Ovary (tissue), 9 donors: Measurements from ENCODE around the gene PARK7. TPM values are rescaled to one million over a fixed set of nuclear protein-coding genes. Genes with fewer than 3 reads are reported as not detected.

Source experiments
- DNase-seq, 5 donors: peaks; one replicate each; pipeline ENCODE4 v3.0.0-alpha.2; 2019 to 2020
- H3K27ac ChIP-seq, 2 donors: fragments of 200-600 bp; one replicate each; pipeline versions ENCODE4 v1.5.1 to v1.8.0; 2019 to 2022
- H3K27me3 ChIP-seq: fragments of 200-600 bp; one replicate; pipeline ENCODE4 v1.8.0; 2022
- H3K36me3 ChIP-seq: fragments of 200-600 bp; sonication (generic); one replicate; pipeline ENCODE4 v1.5.1; 2019
- H3K4me1 ChIP-seq: one replicate; pipeline ENCODE4 v1.8.1; 2013; ENCODE audit warnings: mild to moderate bottlenecking, moderate library complexity; ENCODE audit not compliant: insufficient read depth
- H3K4me3 ChIP-seq: fragments of 200-600 bp; sonication (generic); one replicate; pipeline ENCODE4 v1.5.1; 2017
- H3K9me3 ChIP-seq, 2 donors: fragments of 200-600 bp in 1 of 2; sonication (generic) in 1 of 2; one replicate each; pipeline versions ENCODE4 v1.5.1 to v1.8.1; 2013 to 2019; ENCODE audit warnings: mild to moderate bottlenecking in 1 of 2, moderate library complexity in 1 of 2
- EP300 ChIP-seq: sonication (generic); formaldehyde crosslinking; IDR thresholded peaks from one replicate; pipeline ENCODE4 v1.6.1; 2017; ENCODE audit warnings: antibody characterized with exemption
- POLR2A ChIP-seq: fragments of 450-650 bp; IDR thresholded peaks from one replicate; pipeline ENCODE4 v1.6.1; 2017; ENCODE audit warnings: antibody characterized with exemption, mild to moderate bottlenecking, moderate library complexity
- WGBS, 3 donors: extraction: QIAGEN DNeasy Blood & Tissue Kit in 1 of 3; methylation state at CpG; one replicate each; pipeline versions ENCODE4 v1.1.5 to v1.1.7; 2013 to 2017; 5-methylcytosine and 5-hydroxymethylcytosine counted together
- intact Hi-C, 4 donors: fragments of 100-400 bp; cut with DNase I; formaldehyde crosslinking; loops; one replicate each; pipeline versions ENCODE4 v1.11.0 to v1.15.1; 2022 to 2023
- polyA plus RNA-seq, 2 donors: library from polyadenylated mRNA; stranded (reverse); fragments of 200-250 nt in 1 of 2; fragments of 350-450 nt in 1 of 2; fragmentation: Illumina TruSeq in 1 of 2; extraction: RNeasy Lipid Tissue Mini Kit (QIAGEN cat#74804) in 1 of 2; gene quantifications; one replicate each; pipeline ENCODE4 v1.2.3, GENCODE V29; 2013 to 2014
- total RNA-seq, 7 donors: library from RNA; depleted of rRNA in 2 of 7; stranded (reverse); fragments of >200 nt in 2 of 7; fragmentation: NEBNext Ultra II Directional in 3 of 7; extraction: Animal tissue kit (Norgen Biotek cat#: 25700) in 3 of 7; gene quantifications; one replicate each; pipeline versions ENCODE4 v1.1.0 to v1.2.4, GENCODE V29; 2016 to 2023
- TF ChIP-seq, protein P1 (sequence below), 3 donors: fragments of 450-650 bp in 2 of 3; fragments of 200-600 bp in 1 of 3; IDR thresholded peaks; one replicate each; pipeline versions ENCODE4 v1.5.1 to v1.8.0; 2016 to 2022; ENCODE audit warnings: antibody characterized with exemption in 3 of 3, mild to moderate bottlenecking in 1 of 3
- donor health status: DM: no; HTN: no; CAD: no; lungs with moderate emphysema.
- donor health status: DM: no; HTN: no; CAD: no.
- donor health status: Bipolar disorder and iron deficiency.
- donor health status: DM: yes; HTN: yes; CAD: no.
- donor health status: DM: no; HTN: no; CAD: no.
- donor health status: DM: yes; HTN: yes; CAD: no.

Gene PARK7
- total and polyA plus RNA-seq, 9 donors, result 159 to 438 (median 248) TPM

- Histone ChIP-seq H3K4me3 (peak overlapping the region; percentile 7), H3K27me3 (no peaks in the 10 kb centered on the region), H3K4me1 (peaks cover 22% of the 10 kb centered on the region), H3K36me3 (no peaks in the 10 kb centered on the region), H3K9me3 (no peaks in the 10 kb centered on the region), H3K27ac (peak overlapping the region; percentile 23 to 76)
- DNase-seq, result peak; percentile 83 to 96 (median 91)
- intact Hi-C loops, result loop anchor here in 1 of 4 donors (10.0 kb wide), 1 partner anchor 1000 kb away; no protein-coding TSS in a partner anchor
- 3 to 4% (median 3%) methylated on average over 15 to 17 of the region's 17 CpGs for WGBS, 3 donors
- peak; percentile 79 for TF ChIP-seq EP300
- TF ChIP-seq, protein P1, sequence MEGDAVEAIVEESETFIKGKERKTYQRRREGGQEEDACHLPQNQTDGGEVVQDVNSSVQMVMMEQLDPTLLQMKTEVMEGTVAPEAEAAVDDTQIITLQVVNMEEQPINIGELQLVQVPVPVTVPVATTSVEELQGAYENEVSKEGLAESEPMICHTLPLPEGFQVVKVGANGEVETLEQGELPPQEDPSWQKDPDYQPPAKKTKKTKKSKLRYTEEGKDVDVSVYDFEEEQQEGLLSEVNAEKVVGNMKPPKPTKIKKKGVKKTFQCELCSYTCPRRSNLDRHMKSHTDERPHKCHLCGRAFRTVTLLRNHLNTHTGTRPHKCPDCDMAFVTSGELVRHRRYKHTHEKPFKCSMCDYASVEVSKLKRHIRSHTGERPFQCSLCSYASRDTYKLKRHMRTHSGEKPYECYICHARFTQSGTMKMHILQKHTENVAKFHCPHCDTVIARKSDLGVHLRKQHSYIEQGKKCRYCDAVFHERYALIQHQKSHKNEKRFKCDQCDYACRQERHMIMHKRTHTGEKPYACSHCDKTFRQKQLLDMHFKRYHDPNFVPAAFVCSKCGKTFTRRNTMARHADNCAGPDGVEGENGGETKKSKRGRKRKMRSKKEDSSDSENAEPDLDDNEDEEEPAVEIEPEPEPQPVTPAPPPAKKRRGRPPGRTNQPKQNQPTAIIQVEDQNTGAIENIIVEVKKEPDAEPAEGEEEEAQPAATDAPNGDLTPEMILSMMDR (IDR thresholded peaks at IDR 0.05), result no peak
Measured at GRCh38 chr1:8004803-8005573, 43.5 kb downstream of the PARK7 start.

DNA sequence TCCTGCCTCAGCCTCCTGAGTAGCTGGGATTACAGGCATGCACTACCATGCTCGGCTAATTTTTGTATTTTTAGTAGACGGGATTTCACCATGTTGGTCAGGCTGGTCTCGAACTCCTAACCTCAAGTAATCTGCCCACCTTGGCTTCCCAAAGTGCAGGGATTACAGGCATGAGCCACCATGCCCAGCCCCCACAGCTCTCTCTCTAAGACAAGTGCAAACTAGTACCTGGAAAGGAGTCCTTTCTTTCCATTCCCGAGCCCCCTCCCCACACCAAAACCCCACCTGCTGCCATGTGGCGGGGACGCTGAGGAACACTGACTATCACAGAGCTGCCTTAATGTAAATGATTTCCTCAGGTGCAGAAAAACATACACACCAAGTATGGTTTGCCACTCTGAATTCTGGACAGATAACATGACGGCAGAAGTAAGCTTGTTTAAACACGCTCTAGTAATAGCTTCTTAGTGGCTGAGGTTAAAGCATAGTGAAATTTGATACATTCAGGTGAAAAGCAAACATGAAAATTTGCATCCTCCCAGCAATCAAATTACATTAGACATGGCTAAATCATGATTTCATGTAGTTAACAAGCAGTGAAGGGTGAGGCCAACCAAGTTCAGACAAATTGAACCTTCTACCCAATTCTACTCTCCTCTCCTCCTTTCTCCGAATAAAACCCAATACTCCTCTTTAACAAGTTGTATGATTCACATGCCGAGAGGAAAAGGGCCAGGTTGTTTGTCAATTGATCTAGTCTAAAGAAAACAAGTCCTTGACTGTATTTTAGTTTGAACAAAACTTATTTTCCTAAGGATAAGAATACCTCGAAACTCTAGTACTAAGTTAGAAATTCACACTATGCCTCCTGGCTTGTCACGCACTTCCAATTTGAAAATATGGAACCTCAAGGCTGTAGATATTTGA, 44.8 kb downstream of the PARK7 start:
- Histone ChIP-seq H3K4me3 (no peak overlapping the region), H3K4me1 (peaks cover 22% of the 10 kb centered on the region), H3K9me3 (no peaks in the 10 kb centered on the region), H3K27ac (peak overlapping the region in 1 of 2 donors; percentile 76), H3K27me3 (no peaks in the 10 kb centered on the region), H3K36me3 (no peaks in the 10 kb centered on the region)
- intact Hi-C loops, result loop anchor here in 1 of 4 donors (10.0 kb wide), 1 partner anchor 999 kb away; no protein-coding TSS in a partner anchor
- TF ChIP-seq, protein P1 (IDR thresholded peaks at IDR 0.05), result no peak
- no peak for TF ChIP-seq EP300
- TF ChIP-seq POLR2A, result no peak
- no peak for DNase-seq
- WGBS, 3 donors, result 59 to 74% (median 73%) methylated on average over 12 of the region's 12 CpGs

DNA sequence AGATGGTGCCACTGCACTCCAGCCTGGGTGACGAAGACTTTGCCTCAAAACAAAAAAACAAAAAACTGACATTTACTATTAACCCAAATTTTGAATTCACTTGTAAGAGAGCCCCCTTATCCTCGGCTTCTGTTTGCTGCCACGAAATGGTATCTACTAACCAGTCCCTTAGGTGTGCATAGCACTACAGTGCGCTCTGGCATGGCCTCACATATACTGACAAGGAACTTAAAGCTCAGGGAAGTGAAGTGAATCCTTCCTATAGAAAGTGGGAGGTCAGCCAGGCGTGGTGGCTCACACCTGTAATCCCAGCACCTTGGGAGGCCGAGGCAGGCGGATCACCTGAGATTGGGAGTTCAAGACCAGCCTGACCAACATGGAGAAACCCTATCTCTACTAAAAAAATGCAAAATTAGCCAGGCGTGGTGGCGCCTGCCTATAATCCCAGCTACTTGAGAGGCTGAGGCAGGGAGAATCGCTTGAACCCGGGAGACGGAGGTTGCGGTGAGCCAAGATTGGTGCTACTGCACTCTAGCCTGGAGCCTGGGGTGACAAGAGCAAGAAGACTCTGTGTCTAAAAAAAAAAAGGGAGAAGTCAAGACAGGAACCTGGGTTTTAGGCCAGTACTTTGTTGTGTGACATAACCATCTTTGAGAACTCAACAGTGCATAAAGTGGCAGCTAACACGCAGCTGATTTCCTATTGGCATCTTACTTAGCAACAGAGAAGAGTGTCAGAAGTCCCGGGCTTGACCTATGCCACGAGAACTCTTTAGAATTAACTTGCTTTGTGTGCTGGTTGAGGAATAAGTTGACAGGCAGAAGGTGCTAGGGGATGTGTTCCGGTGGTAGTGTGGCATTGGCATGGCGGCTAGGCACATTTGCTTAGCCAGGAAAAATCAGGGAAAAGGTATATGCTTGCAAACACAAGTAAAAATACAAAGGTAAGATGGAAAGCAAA, 47.8 kb downstream of the PARK7 start:
- Histone ChIP-seq H3K36me3 (no peaks in the 10 kb centered on the region), H3K4me1 (peaks cover 17% of the 10 kb centered on the region), H3K27me3 (no peaks in the 10 kb centered on the region), H3K9me3 (no peaks in the 10 kb centered on the region), H3K27ac (no peak overlapping the region), H3K4me3 (no peak overlapping the region)
- TF ChIP-seq, protein P1 (IDR thresholded peaks at IDR 0.05), result no peak
- TF ChIP-seq EP300 (no peak), POLR2A (no peak)
- intact Hi-C loops, result loop anchor here in 1 of 4 donors (10.0 kb wide), 2 partner anchors 305 to 995 kb away; partner anchors contain the start of gene SLC45A1
- WGBS, 3 donors, result 96 to 97% (median 96%) methylated on average over 18 of the region's 18 CpGs
- DNase-seq, result no peak
